Measurements from ENCODE around the gene SLC7A5.
"Not testable (repeated sequence)": the region's sequence is repeated elsewhere in the genome, so short reads cannot be mapped to it uniquely, and the experiment has no call there.

SLC7A5 gene

GRCh38 chr16:87832741-87833502 is 36.4 kb downstream of the SLC7A5 start:
- no peak for DNase-seq (ENCODE audit: low read depth)

DNA sequence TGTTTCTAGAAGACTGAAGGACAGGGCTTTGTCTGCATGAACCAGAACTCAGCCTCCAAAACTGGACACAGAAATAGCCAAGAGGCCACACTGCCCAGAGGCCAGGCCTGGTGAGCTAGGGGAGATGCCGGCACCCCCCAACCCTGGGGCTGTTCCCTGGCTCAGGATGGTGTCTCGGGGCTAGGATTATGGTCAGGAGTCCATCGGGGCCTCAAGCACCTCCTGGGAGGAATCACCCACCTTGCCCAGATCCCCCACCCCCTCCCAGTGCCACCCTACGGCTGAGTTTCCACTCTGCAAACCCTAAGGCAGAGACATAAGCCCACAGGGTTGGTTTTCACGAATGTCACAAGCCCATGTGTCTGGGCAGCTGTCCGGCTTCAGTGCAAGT is 37.2 kb downstream of the SLC7A5 start:
- DNase-seq (ENCODE audit: low read depth): no peak

- no peak for DNase-seq (ENCODE audit: low read depth)
These were observed 37.7 kb downstream of the SLC7A5 start for GRCh38 chr16:87831421-87832136.

- DNase-seq (ENCODE audit: low read depth): no peak
These were observed 38.5 kb downstream of the SLC7A5 start for GRCh38 chr16:87830673-87831420.

GRCh38 chr16:87829988-87830672 is 39.2 kb downstream of the SLC7A5 start:
- no peak for DNase-seq (ENCODE audit: low read depth)

DNA sequence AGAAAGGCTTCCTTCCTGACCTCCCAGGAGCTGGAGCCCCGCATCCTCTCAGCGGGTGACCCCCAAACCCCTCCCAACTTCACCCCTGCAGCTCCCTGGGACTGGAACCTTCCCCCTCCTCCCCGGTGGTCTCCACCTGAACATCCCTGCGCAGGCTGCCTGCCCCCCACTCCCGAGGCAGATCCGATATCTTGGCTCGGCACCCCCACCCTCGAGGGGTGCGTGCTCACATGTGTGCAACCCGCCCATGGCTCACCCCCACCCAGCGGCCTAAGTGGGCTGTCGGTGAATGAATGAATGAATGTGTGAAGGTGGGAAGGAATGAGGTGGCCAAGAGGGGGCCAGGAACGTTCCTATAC is 39.7 kb downstream of the SLC7A5 start:
- DNase-seq (ENCODE audit: low read depth): no peak

DNA sequence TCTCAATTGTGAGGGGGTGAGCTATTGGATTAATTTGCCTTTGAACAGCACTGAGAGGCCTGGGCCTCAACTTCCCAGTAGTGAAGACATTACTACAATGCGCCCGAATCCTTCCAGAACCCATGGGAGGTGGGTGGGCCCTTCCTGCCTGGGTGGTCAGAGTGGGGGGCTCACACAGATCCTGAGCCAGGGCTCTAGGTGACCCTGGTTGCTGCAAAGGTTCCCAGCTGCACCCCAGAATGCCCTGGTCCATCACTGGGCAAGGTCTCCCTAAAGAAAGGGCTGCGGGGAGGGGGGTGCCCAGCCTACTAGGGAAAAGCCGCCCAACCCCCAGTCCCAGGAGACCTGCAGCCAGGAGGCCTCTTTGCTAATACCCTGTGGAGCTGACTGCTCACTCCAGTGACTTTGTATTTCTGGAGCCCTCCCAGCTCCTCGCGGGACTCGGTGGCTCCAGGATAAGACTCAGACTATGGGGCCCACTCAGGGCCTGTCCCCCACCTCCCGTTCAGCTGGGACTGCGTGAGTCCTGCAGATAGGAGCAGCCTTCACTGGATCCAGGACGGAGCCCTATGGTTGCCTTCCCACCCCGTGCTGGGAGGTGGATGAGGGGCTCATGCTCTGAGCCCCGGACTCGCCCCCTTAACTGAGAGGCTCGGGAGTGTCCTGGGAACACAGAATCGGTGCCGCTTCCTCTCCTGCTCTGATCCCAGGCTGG is 40.2 kb downstream of the SLC7A5 start:
- DNase-seq (ENCODE audit: low read depth): no peak

DNA sequence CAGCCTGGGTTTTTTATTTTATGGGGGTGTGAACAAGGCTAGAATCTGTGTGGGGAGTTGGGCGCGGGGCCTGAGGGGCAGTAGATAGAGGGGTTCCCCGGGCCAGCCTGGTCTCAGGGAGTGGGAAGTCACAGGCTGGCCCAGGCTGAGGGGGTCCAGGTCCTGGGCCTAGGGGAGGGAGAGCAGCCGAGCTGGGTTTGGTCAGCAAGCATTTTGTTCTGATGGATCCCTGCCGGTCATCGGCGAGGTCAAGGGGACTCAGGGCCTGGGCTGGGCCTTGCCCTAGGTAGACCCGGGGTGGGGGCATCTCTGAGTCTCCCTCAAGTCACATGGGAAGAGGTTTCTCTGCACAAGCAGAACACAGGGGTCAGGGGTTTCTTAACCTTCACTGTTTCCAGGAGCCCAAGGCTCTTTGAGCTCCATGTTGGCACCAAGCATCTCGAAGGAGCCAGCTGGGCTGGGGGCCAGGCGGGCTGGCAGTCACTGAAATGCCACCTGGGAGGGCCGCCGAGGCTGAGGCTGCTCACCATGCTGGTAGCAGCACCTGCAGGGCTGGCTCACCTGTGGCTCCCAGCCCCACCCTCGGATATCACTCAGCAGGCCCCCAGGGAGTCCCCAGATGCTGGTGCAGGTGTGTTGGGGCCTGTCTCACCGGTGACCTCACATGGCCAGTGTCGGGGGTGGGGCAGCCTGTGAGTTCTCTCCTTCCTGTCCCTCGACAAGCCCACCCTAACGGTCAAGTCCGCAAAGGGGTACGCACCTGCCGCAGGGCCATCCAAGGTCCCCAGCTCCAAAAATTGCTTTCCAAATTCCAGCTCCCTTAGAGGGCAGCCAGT is 41.0 kb downstream of the SLC7A5 start:
- no peak for DNase-seq (ENCODE audit: low read depth)

- DNase-seq (ENCODE audit: low read depth): not testable (repeated sequence)
These were observed 41.8 kb downstream of the SLC7A5 start for GRCh38 chr16:87827588-87827915.

GRCh38 chr16:87826798-87827587 is 42.3 kb downstream of the SLC7A5 start:
- no peak for DNase-seq (ENCODE audit: low read depth)

GRCh38 chr16:87826407-87826797 is 42.9 kb downstream of the SLC7A5 start:
- DNase-seq (ENCODE audit: low read depth): not testable (repeated sequence)

- DNase-seq (ENCODE audit: low read depth): not testable (repeated sequence)
These were observed 43.5 kb downstream of the SLC7A5 start for GRCh38 chr16:87825842-87826120.

- DNase-seq (ENCODE audit: low read depth): no peak
These were observed 44.1 kb downstream of the SLC7A5 start for GRCh38 chr16:87824991-87825841.

- no peak for DNase-seq (ENCODE audit: low read depth)
These were observed 45.0 kb downstream of the SLC7A5 start for GRCh38 chr16:87824016-87824990.

DNA sequence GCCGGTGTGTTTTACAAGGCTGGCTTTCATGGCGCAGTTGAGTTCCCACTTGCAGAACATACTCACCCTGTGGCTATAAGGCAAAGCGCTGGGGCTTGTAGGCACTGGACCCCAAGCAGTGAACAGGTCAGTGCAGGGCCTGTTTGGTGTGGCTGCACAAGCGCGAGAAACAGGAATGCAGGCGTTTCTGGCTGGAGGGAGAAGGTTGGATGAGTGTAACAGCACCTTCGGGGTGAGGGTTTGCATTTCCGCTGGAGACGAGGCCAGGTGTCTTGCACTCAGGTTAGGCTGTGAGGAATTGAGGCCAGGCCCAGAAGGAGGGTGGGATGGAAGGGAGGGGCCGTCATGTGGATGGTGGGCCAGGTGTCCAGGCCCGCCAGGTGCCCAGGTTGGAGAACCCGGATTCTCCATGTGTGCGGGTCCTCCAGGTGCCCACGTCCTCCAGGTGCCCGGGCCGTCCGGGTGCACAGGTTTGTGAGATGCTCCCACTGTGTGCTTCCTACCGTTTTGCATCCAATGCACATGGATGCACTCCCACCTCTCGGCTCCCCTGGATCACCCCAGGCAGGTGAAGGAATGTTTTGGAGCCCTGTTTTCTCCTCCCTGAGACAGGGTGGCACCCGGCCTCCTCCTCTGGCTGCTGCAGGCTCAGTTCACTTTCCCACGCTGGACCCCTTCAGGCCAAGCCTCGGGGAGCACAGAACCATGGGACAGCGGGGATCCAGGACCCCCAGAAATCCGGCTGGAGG is 46.0 kb downstream of the SLC7A5 start:
- no peak for DNase-seq (ENCODE audit: low read depth)

DNA sequence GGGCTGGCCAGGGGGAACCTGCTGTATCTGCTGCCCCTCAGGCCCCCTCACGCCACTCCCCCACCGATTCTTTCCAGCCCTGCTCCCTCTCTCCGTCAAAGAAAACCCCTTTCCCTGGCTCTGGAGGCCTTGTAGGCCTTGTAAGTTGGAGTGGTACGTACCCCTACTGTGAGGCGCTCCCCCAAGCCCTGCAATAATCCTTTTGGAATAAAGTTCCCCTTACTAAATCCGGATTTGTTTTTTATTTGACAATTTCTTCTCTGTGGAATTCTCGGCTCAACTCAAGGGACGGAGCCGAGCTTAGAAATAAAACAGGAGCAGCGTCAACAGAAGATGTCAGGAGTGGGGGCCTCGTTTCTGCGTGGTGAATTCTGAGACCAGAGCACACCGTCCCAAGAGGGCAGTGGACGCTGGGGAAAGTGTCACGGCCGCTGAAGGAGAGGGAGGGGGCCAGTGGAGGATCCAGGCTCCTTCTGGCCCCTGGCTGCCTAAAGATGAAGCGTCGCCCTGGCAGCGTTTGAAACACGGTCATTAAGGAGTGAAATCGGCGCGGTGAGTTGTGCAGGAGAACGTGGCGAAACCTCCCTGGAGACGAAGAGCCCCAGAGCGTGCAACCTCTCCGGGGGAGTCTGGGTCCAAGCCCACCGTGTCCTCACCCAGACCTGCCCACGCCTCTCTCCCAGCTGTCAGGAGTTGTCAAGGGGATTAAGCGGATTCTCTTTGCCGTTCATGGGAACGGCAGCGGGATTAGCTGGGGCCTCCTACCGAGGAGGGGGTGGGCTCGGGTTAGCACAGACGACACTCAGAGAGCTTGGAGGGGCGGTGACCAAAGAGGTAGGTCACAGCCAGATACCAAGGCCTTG is 47.0 kb downstream of the SLC7A5 start:
- DNase-seq (ENCODE audit: low read depth): no peak

Measured in HS-5 (cell line).